ENCODE results near the gene DAPK1. TPM values are rescaled to one million over a fixed set of nuclear protein-coding genes. Genes with fewer than 3 reads are reported as not detected.

Gene DAPK1
- total and polyA plus RNA-seq, 8 donors = 78.2 to 242 (median 215) TPM

DNA sequence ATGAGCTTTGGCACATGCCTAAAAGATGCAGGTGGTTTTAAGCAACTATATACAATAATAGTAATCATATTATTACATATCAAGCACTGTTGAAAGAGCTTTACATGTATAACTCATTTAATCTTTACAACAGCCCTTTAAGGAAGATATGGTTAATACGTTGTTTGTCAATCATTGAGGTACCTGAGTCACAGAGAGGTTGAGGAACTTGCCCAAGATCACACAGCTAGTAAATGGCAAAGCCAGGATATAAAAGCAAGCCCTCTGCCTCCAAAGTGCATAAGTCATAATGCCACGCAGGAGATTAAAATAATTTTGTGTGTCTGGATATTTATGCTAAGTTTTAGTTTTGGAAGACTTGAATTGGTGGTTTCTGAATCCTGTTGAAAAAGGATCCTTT, 90.2 kb downstream of the DAPK1 start:
- intact Hi-C loops (cut with DNase I) = no loop called here
- Histone ChIP-seq H3K9me3 (no peaks in the 10 kb centered on the region), H3K27ac (no peak overlapping the region), H3K4me1 (peaks cover 8 to 12% of the 10 kb centered on the region in 2 donors), H3K36me3 (no peaks in the 10 kb centered on the region), H3K4me3 (no peak overlapping the region), H3K27me3 (no peaks in the 10 kb centered on the region)
- TF ChIP-seq, protein P1, sequence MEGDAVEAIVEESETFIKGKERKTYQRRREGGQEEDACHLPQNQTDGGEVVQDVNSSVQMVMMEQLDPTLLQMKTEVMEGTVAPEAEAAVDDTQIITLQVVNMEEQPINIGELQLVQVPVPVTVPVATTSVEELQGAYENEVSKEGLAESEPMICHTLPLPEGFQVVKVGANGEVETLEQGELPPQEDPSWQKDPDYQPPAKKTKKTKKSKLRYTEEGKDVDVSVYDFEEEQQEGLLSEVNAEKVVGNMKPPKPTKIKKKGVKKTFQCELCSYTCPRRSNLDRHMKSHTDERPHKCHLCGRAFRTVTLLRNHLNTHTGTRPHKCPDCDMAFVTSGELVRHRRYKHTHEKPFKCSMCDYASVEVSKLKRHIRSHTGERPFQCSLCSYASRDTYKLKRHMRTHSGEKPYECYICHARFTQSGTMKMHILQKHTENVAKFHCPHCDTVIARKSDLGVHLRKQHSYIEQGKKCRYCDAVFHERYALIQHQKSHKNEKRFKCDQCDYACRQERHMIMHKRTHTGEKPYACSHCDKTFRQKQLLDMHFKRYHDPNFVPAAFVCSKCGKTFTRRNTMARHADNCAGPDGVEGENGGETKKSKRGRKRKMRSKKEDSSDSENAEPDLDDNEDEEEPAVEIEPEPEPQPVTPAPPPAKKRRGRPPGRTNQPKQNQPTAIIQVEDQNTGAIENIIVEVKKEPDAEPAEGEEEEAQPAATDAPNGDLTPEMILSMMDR (IDR thresholded peaks at IDR 0.05) = no peak
- DNase-seq (no peak), ATAC-seq (no peak)

DNA sequence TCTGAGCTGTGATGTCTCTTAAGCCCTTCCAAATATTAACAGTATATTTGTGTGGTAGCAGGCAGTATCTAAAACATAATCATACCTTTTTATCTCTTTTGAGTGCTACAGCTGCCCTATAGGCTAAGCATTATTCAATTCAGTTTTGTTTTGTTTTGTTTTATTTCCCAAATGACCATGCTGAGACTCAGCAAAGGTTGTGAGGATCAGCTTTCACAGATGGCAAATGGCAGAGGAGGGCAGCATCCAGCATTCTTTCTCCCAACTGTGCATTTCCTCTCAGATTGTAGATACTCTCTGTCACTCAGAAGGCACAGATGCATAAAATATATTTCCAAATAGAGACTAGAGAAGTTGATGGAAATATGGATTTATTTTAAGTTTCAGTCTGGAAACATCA, 90.7 kb downstream of the DAPK1 start:
- no peak for ATAC-seq
- intact Hi-C loops (cut with DNase I) = no loop called here
- Histone ChIP-seq H3K27ac (no peak overlapping the region), H3K4me1 (peaks cover 13 to 17% of the 10 kb centered on the region in 2 donors), H3K9me3 (no peaks in the 10 kb centered on the region), H3K4me3 (no peak overlapping the region), H3K27me3 (no peaks in the 10 kb centered on the region), H3K36me3 (no peaks in the 10 kb centered on the region)
- no peak for DNase-seq
- TF ChIP-seq, protein P1 (IDR thresholded peaks at IDR 0.05) = no peak

DNA sequence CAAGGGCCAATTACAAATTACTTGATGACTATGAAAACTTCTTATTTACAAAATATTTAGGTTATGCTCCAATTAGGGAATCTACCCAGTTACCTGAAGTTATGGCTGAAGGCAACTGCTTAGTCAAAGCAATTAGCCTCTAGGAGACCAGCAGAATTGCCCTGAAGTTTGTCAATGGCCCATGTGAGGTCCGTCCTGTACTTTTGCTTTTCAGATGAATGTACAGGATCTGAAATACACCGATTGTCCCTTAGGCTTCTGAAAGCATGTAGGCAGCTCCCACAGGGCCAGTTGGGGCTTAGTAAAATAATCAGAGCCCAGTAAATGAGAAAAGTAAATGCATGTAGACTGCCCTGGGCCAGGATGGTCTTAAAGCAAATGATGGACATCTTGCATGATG, 93.3 kb downstream of the DAPK1 start:
- Histone ChIP-seq H3K36me3 (no peaks in the 10 kb centered on the region), H3K4me3 (no peak overlapping the region), H3K4me1 (peaks cover 14 to 32% of the 10 kb centered on the region in 2 donors), H3K27ac (no peak overlapping the region), H3K27me3 (no peaks in the 10 kb centered on the region), H3K9me3 (no peaks in the 10 kb centered on the region)
- intact Hi-C loops (cut with DNase I) = no loop called here
- TF ChIP-seq, protein P1 (IDR thresholded peaks at IDR 0.05) = no peak
- ATAC-seq (no peak), DNase-seq (no peak)

DNA sequence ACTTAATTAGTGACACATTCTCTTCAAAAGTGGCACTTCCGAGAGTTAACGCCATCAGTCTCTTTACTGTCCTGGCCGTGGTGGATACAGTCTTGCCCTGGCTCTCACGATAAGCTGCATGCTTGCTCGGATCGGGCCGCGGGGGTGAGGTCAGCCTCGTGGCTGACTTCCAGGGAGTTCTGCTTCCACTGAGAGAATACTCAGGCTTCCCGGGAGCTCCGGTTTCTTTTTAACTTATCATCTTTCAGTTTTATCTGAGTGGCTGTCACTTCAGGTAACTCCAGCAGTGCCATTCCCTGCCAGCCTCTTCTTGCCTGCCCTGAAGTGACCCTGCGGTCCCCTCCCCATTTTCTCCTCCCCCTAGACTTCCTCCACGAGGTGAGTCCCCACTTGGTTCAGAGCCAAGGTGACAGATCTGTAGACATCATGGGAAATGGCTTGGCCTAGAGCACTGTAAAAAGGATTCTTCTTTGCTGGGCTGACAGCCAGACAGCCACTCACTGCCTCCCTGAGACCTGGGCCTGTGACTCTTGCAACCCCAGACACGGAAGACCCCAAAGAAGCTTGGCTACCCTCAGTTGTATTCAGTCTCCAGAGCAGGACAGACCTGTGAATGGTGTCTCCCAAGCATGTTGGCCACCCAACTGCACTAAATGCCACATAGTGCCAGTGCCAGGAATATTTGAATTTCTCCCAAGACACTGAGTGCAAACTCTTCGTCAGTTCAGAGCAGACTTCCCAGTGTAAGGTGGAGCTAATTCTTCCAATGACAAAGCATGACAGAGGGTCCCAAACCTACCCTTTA, 95.1 kb downstream of the DAPK1 start:
- DNase-seq (peak in 3 of 4 donors; percentile 59 to 83 (median 75)), ATAC-seq (peak; percentile 68)
- Histone ChIP-seq H3K36me3 (no peaks in the 10 kb centered on the region), H3K9me3 (no peaks in the 10 kb centered on the region), H3K27me3 (no peaks in the 10 kb centered on the region), H3K27ac (peak overlapping the region; percentile 42 to 56), H3K4me1 (peaks cover 30 to 46% of the 10 kb centered on the region in 2 donors), H3K4me3 (no peak overlapping the region)
- intact Hi-C loops (cut with DNase I) = no loop called here
- TF ChIP-seq, protein P1 (IDR thresholded peaks at IDR 0.05) = no peak

DNA sequence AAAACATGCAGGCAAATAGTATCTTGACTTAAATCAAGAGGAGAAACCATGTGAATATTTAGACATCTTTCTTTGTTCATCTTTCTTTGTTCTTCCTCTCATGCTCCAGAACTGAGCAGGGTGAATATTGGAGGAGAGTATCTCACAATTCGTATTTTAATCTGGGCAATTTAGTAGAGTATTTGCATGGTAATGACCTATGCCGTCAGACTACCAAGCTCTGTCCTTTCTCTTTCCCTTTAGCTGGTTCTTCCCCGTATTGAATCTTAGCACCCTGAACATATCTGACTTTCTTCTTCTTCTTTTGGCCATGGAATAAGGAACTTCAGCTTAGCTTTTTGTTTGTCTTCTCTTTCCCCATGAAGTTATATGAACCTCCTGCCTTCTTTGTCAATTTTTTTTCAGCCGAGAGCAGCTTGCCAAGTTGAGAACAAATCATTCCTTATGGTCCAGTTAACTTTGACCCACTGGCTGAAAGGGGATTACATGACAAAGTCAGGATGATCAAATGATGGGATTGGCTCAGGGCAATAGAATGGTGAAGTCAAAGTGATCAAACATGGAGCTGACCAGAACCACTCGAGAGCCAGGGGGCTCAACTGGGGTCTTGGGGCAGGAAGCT, 95.8 kb downstream of the DAPK1 start:
- TF ChIP-seq, protein P1 (IDR thresholded peaks at IDR 0.05) = no peak
- intact Hi-C loops (cut with DNase I) = no loop called here
- peaks cover 30 to 53% of the 10 kb centered on the region in 2 donors for H3K4me1 ChIP-seq
- no peak overlapping the region for H3K4me3 ChIP-seq
- no peak for DNase-seq
- H3K27me3 ChIP-seq = no peaks in the 10 kb centered on the region
- H3K27ac ChIP-seq = peak overlapping the region; percentile 42 to 56
- no peaks in the 10 kb centered on the region for H3K36me3 ChIP-seq
- no peak for ATAC-seq
- no peaks in the 10 kb centered on the region for H3K9me3 ChIP-seq
